H1 (cell line): ENCODE data around the gene B4GALNT1. TPM values are rescaled to one million over a fixed set of nuclear protein-coding genes. Genes with fewer than 3 reads are reported as not detected.

Experiments used
- CTCF ChIA-PET: fragments of 300-600 bp; sonication (Branson Sonifier 250); formaldehyde crosslinking; loops from one replicate; lab custom pipeline; 2021; ENCODE audit not compliant: partially characterized antibody; lab: Charles Lee
- POLR2A ChIA-PET: fragments of 300-600 bp; sonication (Branson Sonifier 250); formaldehyde crosslinking; loops from one replicate; lab custom pipeline; 2021; ENCODE audit warnings: inconsistent platforms; ENCODE audit not compliant: partially characterized antibody; lab: Charles Lee
- DNase-seq, 2 experiments: peaks; one replicate each; pipeline versions ENCODE4 v3.0.0 to v3.0.0-alpha.2; 2010 to 2022; ENCODE audit warnings: low spot score in 2 of 2, low read depth in 1 of 2, mixed read lengths in 1 of 2
- FAIRE-seq: peaks from 2 replicates; lab custom pipeline; 2011; peaks lifted over from hg19 to GRCh38; lab: Jason Lieb, UNC
- H2AFZ ChIP-seq: 2 replicates; pipeline ENCODE4 v1.8.1; 2012; ENCODE audit warnings: low read length, inconsistent platforms
- H2AK5ac ChIP-seq: 2 replicates; pipeline ENCODE4 v1.6.1; 2013; ENCODE audit warnings: low read depth, low read length
- H2BK120ac ChIP-seq: replicated peaks from 2 replicates; pipeline ENCODE3; 2013; ENCODE audit warnings: low read depth, low read length, inconsistent platforms
- H2BK12ac ChIP-seq: 2 replicates; pipeline ENCODE4 v1.6.1; 2013; ENCODE audit warnings: low read depth, low read length
- H2BK15ac ChIP-seq: 2 replicates; pipeline ENCODE4 v1.6.1; 2013; ENCODE audit warnings: low read length
- H2BK20ac ChIP-seq: 2 replicates; pipeline ENCODE4 v1.6.1; 2013; ENCODE audit warnings: low read length
- H2BK5ac ChIP-seq: 2 replicates; pipeline ENCODE4 v1.6.1; 2013; ENCODE audit warnings: low read depth, low read length
- H3K14ac ChIP-seq: 2 replicates; pipeline ENCODE4 v1.6.1; 2013; ENCODE audit warnings: inconsistent platforms; ENCODE audit not compliant: insufficient read length
- H3K18ac ChIP-seq: 2 replicates; pipeline ENCODE4 v1.6.1; 2013; ENCODE audit warnings: low read length; ENCODE audit errors: extremely low read depth
- H3K23ac ChIP-seq: 2 replicates; pipeline ENCODE4 v1.6.1; 2013; ENCODE audit warnings: inconsistent platforms; ENCODE audit not compliant: insufficient read length
- H3K23me2 ChIP-seq: 2 replicates; pipeline ENCODE4 v1.6.1; 2013; ENCODE audit warnings: low read depth, low read length
- H3K27ac ChIP-seq: 2 replicates; pipeline ENCODE4 v1.6.1; 2011; ENCODE audit warnings: low read depth, low read length, inconsistent platforms
- H3K27me3 ChIP-seq, 4 experiments: replicated peaks in 1 of 4; 1 replicate in 1 of 4; 2 replicates in 3 of 4; pipeline versions ENCODE4 v1.6.1 to v1.8.1; 2011 to 2013; ENCODE audit warnings: low read length in 3 of 4, mild to moderate bottlenecking in 3 of 4, inconsistent platforms in 2 of 4, mixed read lengths in 2 of 4, moderate library complexity in 1 of 4; ENCODE audit not compliant: control insufficient read depth in 3 of 4, insufficient read depth in 3 of 4; ENCODE audit errors: extremely low read depth in 1 of 4
- H3K36me3 ChIP-seq, 4 experiments: 2 replicates each; pipeline versions ENCODE4 v1.6.1 to v1.8.1; 2011 to 2013; ENCODE audit warnings: mild to moderate bottlenecking in 4 of 4, low read length in 3 of 4, moderate library complexity in 2 of 4, control low read depth in 1 of 4, inconsistent platforms in 1 of 4; ENCODE audit not compliant: insufficient read depth in 4 of 4, control insufficient read depth in 2 of 4
- H3K4ac ChIP-seq: replicated peaks from 2 replicates; pipeline ENCODE3; 2013; ENCODE audit warnings: low read length, low read depth, mixed read lengths, inconsistent platforms; ENCODE audit not compliant: insufficient read length
- H3K4me1 ChIP-seq, 4 experiments: replicated peaks in 1 of 4; 1 replicate in 1 of 4; 2 replicates in 3 of 4; pipeline versions ENCODE4 v1.6.1 to v1.8.1; 2011 to 2013; ENCODE audit warnings: low read length in 3 of 4, inconsistent platforms in 2 of 4, mixed read lengths in 1 of 4; ENCODE audit not compliant: insufficient read depth in 4 of 4, control insufficient read depth in 3 of 4
- H3K4me2 ChIP-seq, 2 experiments: 2 replicates each; pipeline versions ENCODE4 v1.6.1 to v1.8.1; 2011 to 2013; ENCODE audit warnings: low read depth in 2 of 2, low read length in 2 of 2, control low read depth in 1 of 2, inconsistent platforms in 1 of 2, mild to moderate bottlenecking in 1 of 2; ENCODE audit not compliant: insufficient read depth in 1 of 2
- H3K4me3 ChIP-seq, 4 experiments: fragments of 200-600, 300-600 bp in 1 of 4; sonication (generic), shearing (Covaris generic), sonication (Bioruptor Twin) in 1 of 4; 2 replicates each; pipeline versions ENCODE4 v1.5.1 to v1.8.1; 2011 to 2016; ENCODE audit warnings: low read length in 4 of 4, low read depth in 3 of 4, control low read depth in 2 of 4, inconsistent platforms in 2 of 4, mild to moderate bottlenecking in 2 of 4, mixed read lengths in 1 of 4, moderate library complexity in 1 of 4; ENCODE audit not compliant: insufficient read depth in 2 of 4; ENCODE audit errors: extremely low read depth in 1 of 4
- H3K56ac ChIP-seq: replicated peaks from 2 replicates; pipeline ENCODE3; 2013; ENCODE audit warnings: low read depth, mild to moderate bottlenecking, mixed read lengths, low read length, inconsistent platforms; ENCODE audit not compliant: insufficient read length
- H3K79me1 ChIP-seq: 2 replicates; pipeline ENCODE4 v1.6.1; 2013; ENCODE audit warnings: low read depth, low read length, control low read depth
- H3K79me2 ChIP-seq, 2 experiments: 2 replicates each; pipeline versions ENCODE4 v1.6.1 to v1.8.1; 2012 to 2013; ENCODE audit warnings: low read length in 2 of 2, mild to moderate bottlenecking in 2 of 2, inconsistent platforms in 1 of 2; ENCODE audit not compliant: insufficient read depth in 2 of 2, control insufficient read depth in 1 of 2
- H3K9ac ChIP-seq, 4 experiments: replicated peaks in 1 of 4; 1 replicate in 1 of 4; 2 replicates in 3 of 4; pipeline versions ENCODE4 v1.6.1 to v1.8.1; 2011 to 2013; ENCODE audit warnings: low read depth in 3 of 4, low read length in 3 of 4, control low read depth in 2 of 4, mild to moderate bottlenecking in 2 of 4, moderate library complexity in 2 of 4, inconsistent platforms in 1 of 4; ENCODE audit errors: extremely low read depth in 1 of 4
- H3K9me3 ChIP-seq, 2 experiments: 2 replicates each; pipeline versions ENCODE4 v1.6.1 to v1.8.1; 2012 to 2013; ENCODE audit warnings: mild to moderate bottlenecking in 2 of 2, moderate library complexity in 2 of 2, control low read depth in 1 of 2, inconsistent platforms in 1 of 2, low read depth in 1 of 2, low read length in 1 of 2, mixed read lengths in 1 of 2; ENCODE audit not compliant: insufficient read depth in 2 of 2
- H4K20me1 ChIP-seq, 2 experiments: replicated peaks in 1 of 2; 2 replicates each; pipeline versions ENCODE3 to v1.8.1; 2011 to 2013; ENCODE audit warnings: inconsistent platforms in 2 of 2, low read length in 2 of 2, mild to moderate bottlenecking in 1 of 2; ENCODE audit not compliant: insufficient read depth in 2 of 2, control insufficient read depth in 1 of 2
- H4K5ac ChIP-seq: 2 replicates; pipeline ENCODE4 v1.6.1; 2013; ENCODE audit warnings: low read length, low read depth, mixed read lengths, inconsistent platforms; ENCODE audit not compliant: insufficient read length
- H4K8ac ChIP-seq: 2 replicates; pipeline ENCODE4 v1.8.0; 2013; ENCODE audit warnings: mild to moderate bottlenecking, moderate library complexity, low read length, inconsistent platforms; ENCODE audit not compliant: insufficient read depth; ENCODE audit errors: extremely low read depth
- H4K91ac ChIP-seq: replicated peaks from 2 replicates; pipeline ENCODE3; 2013; ENCODE audit warnings: low read length, mixed read lengths, inconsistent platforms; ENCODE audit not compliant: insufficient read length
- CBX8 ChIP-seq: fragments of 300-800, 300-1000 bp; sonication (generic); IDR thresholded peaks from 2 replicates; pipeline ENCODE4 v1.7.1; 2016; ENCODE audit warnings: low read depth, low read length, borderline replicate concordance
- EZH2 ChIP-seq: fragments of 200-600 bp; sonication (generic); IDR thresholded peaks from 2 replicates; pipeline ENCODE4 v1.7.1; 2012; ENCODE audit warnings: low read depth, mild to moderate bottlenecking, moderate library complexity, low read length, inconsistent platforms; ENCODE audit not compliant: severe bottlenecking
- GABPA ChIP-seq: IDR thresholded peaks from 2 replicates; pipeline ENCODE4 v1.6.1; 2011; ENCODE audit warnings: mild to moderate bottlenecking, low read length, moderate library complexity, borderline replicate concordance; ENCODE audit not compliant: insufficient read depth
- KDM5A ChIP-seq: fragments of 200-600 bp; IDR thresholded peaks from 2 replicates; pipeline ENCODE4 v1.7.1; 2012; ENCODE audit warnings: mild to moderate bottlenecking, low read length, inconsistent platforms, mixed read lengths
- RXRA ChIP-seq: IDR thresholded peaks from 2 replicates; pipeline ENCODE4 v1.6.1; 2011; ENCODE audit warnings: low read depth, mild to moderate bottlenecking, low read length, moderate library complexity; ENCODE audit not compliant: insufficient read depth
- TAF1 ChIP-seq: IDR thresholded peaks from 2 replicates; pipeline ENCODE4 v1.6.1; 2011; ENCODE audit warnings: mild to moderate bottlenecking, low read depth, low read length
- TAF7 ChIP-seq: optimal IDR thresholded peaks from 2 replicates; pipeline ENCODE3; 2011; ENCODE audit warnings: low read depth, mild to moderate bottlenecking, inconsistent platforms, low read length, moderate library complexity, borderline replicate concordance
- TBP ChIP-seq: IDR thresholded peaks from 2 replicates; pipeline ENCODE4 v1.6.1; 2011; ENCODE audit warnings: low read depth, low read length, improper control_type of control experiment
- TEAD4 ChIP-seq: IDR thresholded peaks from 2 replicates; pipeline ENCODE4 v1.6.1; 2012; ENCODE audit warnings: low read depth, low read length, inconsistent platforms, mixed read lengths
- YY1 ChIP-seq: IDR thresholded peaks from 2 replicates; pipeline ENCODE4 v1.6.1; 2011; ENCODE audit warnings: low read depth, mild to moderate bottlenecking, low read length
- WGBS, 2 experiments: shearing (Covaris generic) in 1 of 2; methylation state at CpG; one replicate each; pipeline versions ENCODE4 v1.1.6 to v1.1.7; 2013 to 2015; ENCODE audit warnings: low lambda C conversion rate in 2 of 2, mixed read lengths in 2 of 2, inconsistent platforms in 1 of 2, low coverage in 1 of 2, missing lambda C conversion rate in 1 of 2; ENCODE audit not compliant: insufficient replicate concordance in 2 of 2, insufficient coverage in 1 of 2, insufficient read length in 1 of 2; ENCODE audit errors: extremely low coverage in 1 of 2, missing lambda C conversion rate in 1 of 2; 5-methylcytosine and 5-hydroxymethylcytosine counted together
- polyA plus RNA-seq, 7 experiments: library from polyadenylated mRNA; depleted of rRNA in 3 of 7; stranded (reverse) in 5 of 7; unstranded in 2 of 7; fragments of >200 nt in 5 of 7; fragments of 200-250 nt in 2 of 7; gene quantifications; 1 replicate in 5 of 7; 2 replicates in 1 of 7; 4 replicates in 1 of 7; pipeline versions ENCODE4 v1.2.1 to v1.2.3, GENCODE V29; 2011 to 2013; ENCODE audit warnings: missing spikeins in 2 of 7, mixed read lengths in 2 of 7
- total RNA-seq: library from RNA; stranded (reverse); fragmentation: NEBNext Ultra II Directional; extraction: Animal tissue kit (Norgen Biotek cat#: 25700); gene quantifications from 2 replicates; pipeline ENCODE4 v1.2.1, GENCODE V29; 2021

B4GALNT1 gene
- total and polyA plus RNA-seq, 2 of the 8 experiments (the other 6 are each of a cell fraction or from before 2014, with no cell fraction given): 1.5 to 2.3 TPM

GRCh38 chr12:57590864-57591781 lies 41.9 kb downstream of the B4GALNT1 start, which contains the start of gene PIP4K2C:
PIP4K2C (plus strand) TSS chr12:57591192; CDS start chr12:57591290, 98 bp downstream.
- Histone ChIP-seq H4K5ac (peak within 1 kb of the TSS; percentile 28), H3K36me3 (peaks cover 0 to 8% (median 4%) of the 10 kb centered on the region in 4 experiments; a peak in 2 of 8 replicates), H3K9ac (peak within 1 kb of the TSS; percentile 61 to 77 (median 69)), H3K23me2 (peaks cover 15% of the 10 kb centered on the region; the same call in 1 of the 2 replicates), H3K56ac (peak within 1 kb of the TSS; percentile 75), H3K27me3 (no peaks in the 10 kb centered on the region), H2BK120ac (peak within 1 kb of the TSS; percentile 47), H3K4me2 (peak within 1 kb of the TSS; percentile 83), H3K14ac (no peak within 1 kb of the TSS), H2BK12ac (no peak within 1 kb of the TSS), H3K4ac (no peak within 1 kb of the TSS), H4K20me1 (peaks cover 2 to 4% of the 10 kb centered on the region in 2 experiments), H3K9me3 (no peaks in the 10 kb centered on the region), H2BK15ac (no peak within 1 kb of the TSS), H3K4me3 (peak within 1 kb of the TSS; percentile 72 to 95 (median 80)), H3K23ac (no peak within 1 kb of the TSS), H3K79me2 (peaks cover 5 to 20% of the 10 kb centered on the region in 2 experiments; a peak in 3 of 4 replicates), H2AK5ac (no peak within 1 kb of the TSS), H3K4me1 (peaks cover 2 to 7% (median 3%) of the 10 kb centered on the region in 4 experiments; a peak in 6 of 7 replicates), H3K18ac (peak within 1 kb of the TSS; percentile 75), H4K91ac (no peak within 1 kb of the TSS), H3K79me1 (0 out of 2 replicates have a peak, but pooled peaks cover 3% of the 10 kb centered on the region), H3K27ac (peak within 1 kb of the TSS; percentile 26; the same call in 1 of the 2 replicates), H2BK20ac (no peak within 1 kb of the TSS), H4K8ac (peak within 1 kb of the TSS; percentile 94), H2BK5ac (peak within 1 kb of the TSS; percentile 81; the same call in 1 of the 2 replicates), H2AFZ (peak within 1 kb of the TSS; percentile 66)
- CTCF ChIA-PET: interaction anchor here (0.6 to 6.1 kb wide), 16 partner anchors 9 to 166 kb away, joined by 3 to 40 read pairs (median 4); partner anchors contain the start of genes B4GALNT1, DTX3 and OS9
- POLR2A ChIA-PET: interaction anchor here (0.5 to 6.2 kb wide), 15 partner anchors 9 to 145 kb away, joined by 3 to 60 read pairs (median 4); partner anchors contain the start of genes ARHGEF25, B4GALNT1, DDIT3 and DTX3
- peak; percentile 81 to 90 for DNase-seq
- 2% methylated on average over 69 of the region's 69 CpGs; no CpG with 5 or more reads in 1 of the 2 experiments for WGBS, 2 experiments
- FAIRE-seq: no peak
- TF ChIP-seq KDM5A: 0 out of 2 replicates have a peak, but pooled peaks have one; percentile 19
- peak; percentile 22 for TF ChIP-seq EZH2
- TF ChIP-seq TEAD4: 0 out of 2 replicates have a peak, but pooled peaks have one; percentile 22
- TF ChIP-seq YY1: peak; percentile 70; the same call in 1 of the 2 replicates
- TF ChIP-seq TAF7: no peak
- peak; percentile 59; the same call in 1 of the 2 replicates for TF ChIP-seq TBP
- TF ChIP-seq CBX8: no peak
- no peak for TF ChIP-seq GABPA
- peak; percentile 72 for TF ChIP-seq TAF1
- TF ChIP-seq RXRA: no peak
